HG02763 (cell line): ENCODE data around the gene TLE6.
"Not testable (repeated sequence)": the region's sequence is repeated elsewhere in the genome, so short reads cannot be mapped to it uniquely, and the experiment has no call there.

Experiments
- ATAC-seq: cut with Tn5 transposase; IDR thresholded peaks from one replicate; pipeline ENCODE4 v1.9.1; 2021; ENCODE audit warnings: mild to moderate bottlenecking, moderate library complexity; ENCODE audit not compliant: unreplicated experiment

Gene TLE6

GRCh38 chr19:2977001-2977745 is at the start of gene TLE6:
TSS of gene TLE6 (plus strand) at chr19:2977564. CDS start at chr19:2978234, 670 bp downstream.
- peak; percentile 95 for ATAC-seq

GRCh38 chr19:2933490-2933910 is 43.9 kb upstream of the TLE6 start:
- ATAC-seq, result no peak

GRCh38 chr19:2935863-2936262 is 41.5 kb upstream of the TLE6 start:
- not testable (repeated sequence) for ATAC-seq

- ATAC-seq, result no peak
Observed at GRCh38 chr19:2942928-2943640, 34.3 kb upstream of the TLE6 start.

GRCh38 chr19:2944403-2944774 is 33.0 kb upstream of the TLE6 start:
- ATAC-seq, result no peak

- ATAC-seq, result peak; percentile 98
Observed at GRCh38 chr19:2944775-2945574, 32.4 kb upstream of the TLE6 start, which contains the start of gene ZNF77. TSS of gene ZNF77 (minus strand) at chr19:2944971. CDS start at chr19:2944840, 131 bp downstream.

GRCh38 chr19:2945575-2946184 is 31.7 kb upstream of the TLE6 start:
- ATAC-seq, result no peak

- ATAC-seq, result no peak
Observed at GRCh38 chr19:2949939-2950285, 27.5 kb upstream of the TLE6 start.

- ATAC-seq, result peak; percentile 95
Observed at GRCh38 chr19:2950286-2951124, 26.9 kb upstream of the TLE6 start.

- ATAC-seq, result no peak
Observed at GRCh38 chr19:2952953-2953481, 24.3 kb upstream of the TLE6 start.

- ATAC-seq, result no peak
Observed at GRCh38 chr19:2957160-2957559, 20.2 kb upstream of the TLE6 start.

GRCh38 chr19:2960120-2960519 is 17.2 kb upstream of the TLE6 start:
- ATAC-seq, result no peak

- no peak for ATAC-seq
Observed at GRCh38 chr19:2962018-2962670, 15.2 kb upstream of the TLE6 start.

GRCh38 chr19:2963122-2963521 is 14.2 kb upstream of the TLE6 start:
- no peak for ATAC-seq

GRCh38 chr19:2963631-2964030 is 13.7 kb upstream of the TLE6 start:
- not testable (repeated sequence) for ATAC-seq

GRCh38 chr19:2964874-2965273 is 12.5 kb upstream of the TLE6 start:
- no peak for ATAC-seq

- ATAC-seq, result no peak
Observed at GRCh38 chr19:2967972-2968371, 9.4 kb upstream of the TLE6 start.

- no peak for ATAC-seq
Observed at GRCh38 chr19:2969104-2969504, 8.3 kb upstream of the TLE6 start.

GRCh38 chr19:2970201-2970835 is 7.0 kb upstream of the TLE6 start:
- ATAC-seq, result no peak
